ENCODE results near the gene SLCO3A1.

SLCO3A1 gene

GRCh38 chr15:92011611-92012367, 158.3 kb downstream of the SLCO3A1 start:
- no peak for DNase-seq

- no peak for DNase-seq
Observed at GRCh38 chr15:92012368-92012629, 158.8 kb downstream of the SLCO3A1 start.

- DNase-seq: no peak
Observed at GRCh38 chr15:92012881-92013280, 159.4 kb downstream of the SLCO3A1 start.

GRCh38 chr15:92014281-92015030, 160.9 kb downstream of the SLCO3A1 start:
- no peak for DNase-seq

GRCh38 chr15:92017882-92018534, 164.5 kb downstream of the SLCO3A1 start:
- DNase-seq: no peak

GRCh38 chr15:92018535-92019239, 165.2 kb downstream of the SLCO3A1 start:
- no peak for DNase-seq

- DNase-seq: no peak
Observed at GRCh38 chr15:92019706-92020105, 166.2 kb downstream of the SLCO3A1 start.

GRCh38 chr15:92020207-92020606, 166.7 kb downstream of the SLCO3A1 start:
- no peak for DNase-seq

GRCh38 chr15:92020804-92021203, 167.3 kb downstream of the SLCO3A1 start:
- DNase-seq: no peak

GRCh38 chr15:92021792-92022191, 168.3 kb downstream of the SLCO3A1 start:
- DNase-seq: no peak

- DNase-seq: no peak
Observed at GRCh38 chr15:92023965-92024364, 170.5 kb downstream of the SLCO3A1 start.

GRCh38 chr15:92025706-92026270, 172.3 kb downstream of the SLCO3A1 start:
- DNase-seq: no peak

GRCh38 chr15:92028389-92028724, 174.8 kb downstream of the SLCO3A1 start:
- no peak for DNase-seq

GRCh38 chr15:92029767-92030166, 176.3 kb downstream of the SLCO3A1 start:
- no peak for DNase-seq

GRCh38 chr15:92033314-92033713, 179.8 kb downstream of the SLCO3A1 start:
- no peak for DNase-seq

- no peak for DNase-seq
Observed at GRCh38 chr15:92033723-92034122, 180.2 kb downstream of the SLCO3A1 start.

- no peak for DNase-seq
Observed at GRCh38 chr15:92034227-92034626, 180.7 kb downstream of the SLCO3A1 start.

- no peak for DNase-seq
Observed at GRCh38 chr15:92035551-92035950, 182.0 kb downstream of the SLCO3A1 start.

GRCh38 chr15:92035961-92036360, 182.5 kb downstream of the SLCO3A1 start:
- DNase-seq: no peak

- DNase-seq: no peak
Observed at GRCh38 chr15:92037491-92037890, 184.0 kb downstream of the SLCO3A1 start.

GRCh38 chr15:92040350-92040749, 186.8 kb downstream of the SLCO3A1 start:
- DNase-seq: no peak

GRCh38 chr15:92041371-92041770, 187.9 kb downstream of the SLCO3A1 start:
- DNase-seq: no peak

- DNase-seq: no peak
Observed at GRCh38 chr15:92043283-92043682, 189.8 kb downstream of the SLCO3A1 start.
